GM23248 (cell line): ENCODE results near the gene LRIG1.

Experiments used
- EZH2 ChIP-seq: fragments of 200-600 bp; sonication (generic); IDR thresholded peaks from 2 replicates; pipeline ENCODE4 v1.6.1; 2018; ENCODE audit warnings: antibody characterized with exemption, mild to moderate bottlenecking; ENCODE audit not compliant: insufficient read depth, poor library complexity, severe bottlenecking
- EZH2phosphoT487 ChIP-seq: fragments of 200-600 bp; sonication (generic); IDR thresholded peaks from 2 replicates; pipeline ENCODE4 v1.6.1; 2018; ENCODE audit warnings: antibody characterized with exemption, moderate library complexity, mild to moderate bottlenecking, low read depth; ENCODE audit not compliant: insufficient read depth

GRCh38 chr3:66465034-66465433, 35.8 kb downstream of the LRIG1 start:
- TF ChIP-seq EZH2 (no peak), EZH2phosphoT487 (no peak)
